Esophagus (tissue), 2 donors: ENCODE measurements around the gene MFSD2A. TPM values are rescaled to one million over a fixed set of nuclear protein-coding genes. Genes with fewer than 3 reads are reported as not detected.

ENCODE experiments used
- H3K27ac ChIP-seq, 2 donors: one replicate each; pipeline ENCODE4 v1.5.1; 2013; ENCODE audit warnings: low read depth in 2 of 2, mild to moderate bottlenecking in 2 of 2, inconsistent platforms in 1 of 2, low read length in 1 of 2, moderate library complexity in 1 of 2
- H3K27me3 ChIP-seq, 2 donors: one replicate each; pipeline ENCODE4 v1.6.1; 2013; ENCODE audit warnings: low read length in 2 of 2, control low read depth in 1 of 2, mild to moderate bottlenecking in 1 of 2; ENCODE audit not compliant: insufficient read depth in 2 of 2, control insufficient read depth in 1 of 2
- H3K36me3 ChIP-seq, 2 donors: one replicate each; pipeline ENCODE4 v1.6.1; 2013; ENCODE audit warnings: low read length in 1 of 2; ENCODE audit not compliant: control insufficient read depth in 2 of 2, insufficient read depth in 2 of 2
- H3K4me1 ChIP-seq, 2 donors: one replicate each; pipeline ENCODE4 v1.6.1; 2013; ENCODE audit warnings: low read length in 1 of 2; ENCODE audit not compliant: control insufficient read depth in 2 of 2, insufficient read depth in 2 of 2
- H3K4me3 ChIP-seq, 2 donors: one replicate each; pipeline ENCODE4 v1.5.1; 2013; ENCODE audit warnings: low read length in 2 of 2, mild to moderate bottlenecking in 2 of 2, low read depth in 1 of 2, moderate library complexity in 1 of 2
- H3K9me3 ChIP-seq, 2 donors: one replicate each; pipeline ENCODE4 v1.6.1; 2013; ENCODE audit warnings: mild to moderate bottlenecking in 2 of 2, low read depth in 1 of 2, low read length in 1 of 2, moderate library complexity in 1 of 2; ENCODE audit not compliant: control insufficient read depth in 2 of 2, insufficient read depth in 1 of 2
- WGBS, 2 donors: extraction: QIAGEN DNeasy Blood & Tissue Kit; methylation state at CpG; one replicate each; pipeline ENCODE4 v1.1.7; 2013; 5-methylcytosine and 5-hydroxymethylcytosine counted together
- polyA plus RNA-seq, 2 donors: library from polyadenylated mRNA; stranded (reverse); fragments of 200-250 nt; gene quantifications; one replicate each; pipeline ENCODE4 v1.2.3, GENCODE V29; 2013
- donor health status: healthy with polysubstance abuse.
- donor health status: Bipolar disorder and iron deficiency.

MFSD2A gene
- polyA plus RNA-seq, 2 donors = 14.5 to 30.4 TPM

DNA sequence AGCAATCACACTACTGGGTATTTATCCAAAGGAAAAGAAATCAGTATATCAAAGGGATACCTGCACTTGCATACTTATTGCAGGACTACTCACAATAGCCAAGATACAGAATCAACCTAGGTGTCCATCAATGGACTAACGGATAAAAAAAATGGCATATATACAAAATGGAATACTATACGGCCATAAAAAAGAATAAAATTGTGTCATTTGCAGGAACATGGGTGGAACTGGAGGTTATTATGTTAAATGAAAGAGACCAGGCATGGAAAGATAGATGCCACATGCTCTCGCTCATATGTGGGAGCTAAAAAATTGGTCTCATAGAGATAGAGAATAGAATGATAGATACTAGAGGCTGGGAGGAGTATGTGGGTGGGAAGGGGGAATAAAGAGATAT lies 56.3 kb downstream of the MFSD2A start:
- no peaks in the 10 kb centered on the region for H3K4me1 ChIP-seq
- no peaks in the 10 kb centered on the region for H3K27me3 ChIP-seq
- no peak overlapping the region for H3K27ac ChIP-seq
- no peaks in the 10 kb centered on the region for H3K9me3 ChIP-seq
- 96 to 97% methylated on average over 3 of the region's 3 CpGs for WGBS, 2 donors
- H3K4me3 ChIP-seq = no peak overlapping the region
- no peaks in the 10 kb centered on the region for H3K36me3 ChIP-seq

DNA sequence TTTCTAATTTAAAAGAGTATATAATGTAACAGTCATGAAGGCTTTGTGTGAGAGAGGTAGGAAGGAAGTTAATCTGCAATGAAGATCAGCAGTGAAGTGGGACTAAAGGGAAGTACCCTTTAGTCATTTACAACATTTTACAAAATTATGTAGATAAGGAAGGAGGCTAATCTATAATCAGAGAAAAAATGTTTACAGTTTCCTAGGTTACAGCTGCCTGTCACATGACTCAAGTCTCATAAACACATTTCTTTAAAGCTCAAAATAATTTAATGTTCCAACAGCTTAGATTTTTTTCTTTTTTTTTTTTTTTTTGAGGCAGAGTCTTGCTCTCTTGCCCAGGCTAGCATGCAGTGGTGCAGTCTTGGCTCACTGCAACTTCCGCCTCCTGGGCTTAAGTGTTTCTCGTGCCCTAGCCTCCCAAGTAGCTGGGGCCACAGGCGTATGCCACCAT lies 59.3 kb downstream of the MFSD2A start:
- no peaks in the 10 kb centered on the region for H3K27me3 ChIP-seq
- H3K4me1 ChIP-seq = no peaks in the 10 kb centered on the region
- WGBS, 2 donors = 68 to 76% methylated on average over 3 of the region's 3 CpGs
- no peaks in the 10 kb centered on the region for H3K9me3 ChIP-seq
- H3K27ac ChIP-seq = no peak overlapping the region
- H3K36me3 ChIP-seq = no peaks in the 10 kb centered on the region
- no peak overlapping the region for H3K4me3 ChIP-seq

DNA sequence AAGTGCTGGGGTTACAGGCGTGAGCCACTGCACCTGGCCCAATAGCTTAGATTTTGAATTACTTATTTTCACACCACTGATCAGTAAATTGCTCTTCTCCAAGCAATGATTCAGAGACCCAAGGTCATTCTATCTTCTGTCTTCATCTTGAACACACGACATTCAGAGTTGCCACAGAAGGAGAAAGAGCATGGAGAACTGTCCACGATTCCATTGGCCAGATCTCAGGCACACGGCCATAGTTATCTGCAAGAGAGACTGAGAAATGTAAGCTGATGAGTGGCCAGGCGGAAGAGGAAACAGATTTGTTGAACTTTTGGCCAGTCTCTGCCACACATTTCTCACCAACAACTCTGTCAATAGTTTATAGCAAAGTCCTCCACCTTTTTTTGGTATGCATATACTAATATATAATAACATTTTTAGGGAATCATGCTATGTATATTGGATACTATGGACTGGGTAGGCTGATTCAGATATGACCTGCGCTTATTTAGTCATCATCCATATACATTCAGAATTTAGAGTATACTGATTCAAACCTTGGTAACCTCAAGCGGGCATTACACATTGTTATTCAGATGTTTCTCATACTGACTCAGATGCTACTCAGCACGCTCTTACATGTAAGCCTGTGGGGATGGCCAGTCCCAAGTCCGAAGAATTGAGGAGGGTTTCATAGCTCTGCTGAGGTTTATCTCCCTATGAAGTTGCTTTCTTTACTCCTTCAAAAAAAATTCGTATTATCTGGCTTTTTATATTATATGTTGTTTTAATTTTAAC lies 60.1 kb downstream of the MFSD2A start:
- Histone ChIP-seq H3K27me3 (no peaks in the 10 kb centered on the region), H3K9me3 (no peaks in the 10 kb centered on the region), H3K36me3 (no peaks in the 10 kb centered on the region), H3K27ac (no peak overlapping the region), H3K4me3 (no peak overlapping the region), H3K4me1 (no peaks in the 10 kb centered on the region)
- 56 to 57% methylated on average over 10 of the region's 10 CpGs for WGBS, 2 donors

DNA sequence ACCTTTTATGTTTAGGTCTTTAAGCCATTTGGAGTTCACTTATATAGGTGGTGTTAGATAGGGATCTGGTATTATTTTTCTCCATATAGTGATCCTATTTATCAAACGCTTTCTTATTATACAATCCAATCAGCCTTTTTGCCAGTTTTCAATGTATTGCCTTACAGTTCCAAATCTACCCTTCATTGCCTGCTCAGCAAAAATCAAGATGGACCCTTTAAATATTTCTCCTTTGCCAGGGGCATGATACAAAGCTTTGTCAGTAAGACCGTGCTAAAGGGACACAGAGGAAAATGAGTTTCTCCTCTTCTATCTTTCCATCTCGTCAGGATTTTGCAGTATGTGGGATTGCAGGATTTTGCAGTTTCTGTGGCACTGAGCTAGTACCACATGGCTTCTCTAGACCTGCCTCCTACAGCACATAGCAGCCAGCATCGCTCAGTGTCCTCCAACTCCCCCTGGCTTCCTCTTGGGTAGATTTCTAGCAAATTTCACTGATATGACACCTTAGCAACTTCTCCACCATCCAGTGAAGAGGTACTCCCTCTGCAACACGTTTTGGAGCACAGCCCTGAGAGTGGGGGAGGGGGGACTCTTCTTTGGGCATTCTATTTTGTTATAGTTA lies 63.1 kb downstream of the MFSD2A start:
- 78 to 80% methylated on average over 5 of the region's 5 CpGs for WGBS, 2 donors
- Histone ChIP-seq H3K27ac (no peak overlapping the region), H3K27me3 (no peaks in the 10 kb centered on the region)

More for the DNA sequence above, 63.1 kb downstream of the MFSD2A start:
- H3K4me3 ChIP-seq = no peak overlapping the region
- no peaks in the 10 kb centered on the region for H3K9me3 ChIP-seq
- H3K4me1 ChIP-seq = no peaks in the 10 kb centered on the region
- H3K36me3 ChIP-seq = no peaks in the 10 kb centered on the region

Other genes starting within 250 kb of the MFSD2A start
- 10 to 100 TPM; 24.7 to 41.3 TPM for gene PPIE, start 216.3 kb upstream of the MFSD2A start, polyA plus RNA-seq
- gene OXCT2, start 183.8 kb upstream of the MFSD2A start, polyA plus RNA-seq = under 1 TPM; 0.25 to 0.28 TPM
- gene BMP8B, start 166.3 kb upstream of the MFSD2A start, polyA plus RNA-seq = under 1 TPM; 0.12 to 0.36 TPM
- gene TRIT1, start 71.6 kb upstream of the MFSD2A start, polyA plus RNA-seq = 10 to 100 TPM; 15.0 to 24.1 TPM
- 1 to 10 TPM; 5.1 to 9.5 TPM for gene MYCL, start 53.2 kb upstream of the MFSD2A start, polyA plus RNA-seq
- gene CAP1, start 85.6 kb downstream of the MFSD2A start, polyA plus RNA-seq = 100 to 1,000 TPM in 1 of 2 donors, 10 to 100 TPM in 1; 72.0 to 168 TPM
- 10 to 100 TPM; 20.3 to 25.1 TPM for gene PPT1, start 142.1 kb downstream of the MFSD2A start, polyA plus RNA-seq
- 1 to 10 TPM; 4.7 to 5.6 TPM for gene RLF, start 206.2 kb downstream of the MFSD2A start, polyA plus RNA-seq